GM12878 (cell line): ENCODE results near the gene PRC1. TPM values are rescaled to one million over a fixed set of nuclear protein-coding genes. Genes with fewer than 3 reads are reported as not detected.

Source experiments
- ATAC-seq: fragments of 200-7000 bp; cut with Tn5 transposase; 3 replicates; pipeline ENCODE4 v1.9.1; 2020; ENCODE audit warnings: mild to moderate bottlenecking, moderate library complexity
- BruUV-seq: library from RNA; stranded (reverse); fragments of 400-500 nt; replicated peaks from 2 replicates; lab custom pipeline; 2021; lab: Mats Ljungman, UMichigan
- CTCF ChIA-PET: fragments of 300-600 bp; sonication (Branson Sonifier 250); formaldehyde crosslinking; extraction: SDS; loops from one replicate; lab custom pipeline; 2021; ENCODE audit warnings: inconsistent platforms; lab: Yijun Ruan, JAX
- POLR2A ChIA-PET: fragments of 350-600 bp; formaldehyde crosslinking; extraction: SDS; loops from one replicate; lab custom pipeline; 2021; ENCODE audit warnings: inconsistent platforms; lab: Charles Lee
- RAD21 ChIA-PET: fragments of 300-600 bp; sonication (Branson Sonifier 250); formaldehyde crosslinking; loops from one replicate; lab custom pipeline; 2023; ENCODE audit warnings: antibody characterized with exemption; ENCODE audit not compliant: unreplicated experiment; lab: Charles Lee
- SMC1A ChIA-PET: fragments of 300-600 bp; sonication (Branson Sonifier 250); formaldehyde crosslinking; loops from one replicate; lab custom pipeline; 2023; ENCODE audit not compliant: unreplicated experiment, uncharacterized antibody; lab: Charles Lee
- DNase-seq: peaks from one replicate; pipeline ENCODE4 v3.0.0-alpha.2; 2011; ENCODE audit warnings: low read depth, low spot score
- FAIRE-seq: peaks from 3 replicates; lab custom pipeline; 2011; peaks lifted over from hg19 to GRCh38; lab: Jason Lieb, UNC
- H2AFZ ChIP-seq: 2 replicates; pipeline ENCODE4 v1.6.0; 2011; ENCODE audit warnings: low read depth, low read length, control low read depth; ENCODE audit not compliant: control insufficient read depth
- H3K27ac ChIP-seq: 2 replicates; pipeline ENCODE4 v1.5.1; 2011; ENCODE audit warnings: control low read depth; ENCODE audit not compliant: control insufficient read depth, insufficient read depth
- H3K27me3 ChIP-seq, 2 experiments: replicated peaks in 1 of 2; 2 replicates each; pipeline versions ENCODE4 v1.6.0 to v1.6.1; 2011; ENCODE audit warnings: low read length in 1 of 2; ENCODE audit not compliant: control insufficient read depth in 2 of 2, insufficient read depth in 2 of 2
- H3K36me3 ChIP-seq, 2 experiments: 2 replicates each; pipeline ENCODE4 v1.5.1; 2011; ENCODE audit warnings: low read length in 1 of 2; ENCODE audit not compliant: control insufficient read depth in 2 of 2, insufficient read depth in 2 of 2
- H3K4me1 ChIP-seq: 2 replicates; pipeline ENCODE4 v1.6.1; 2011; ENCODE audit warnings: mild to moderate bottlenecking, low read length, moderate library complexity, mixed read lengths; ENCODE audit not compliant: control insufficient read depth, insufficient read depth
- H3K4me2 ChIP-seq: 2 replicates; pipeline ENCODE4 v1.6.0; 2011; ENCODE audit warnings: control low read depth; ENCODE audit not compliant: control insufficient read depth, insufficient read depth
- H3K4me3 ChIP-seq: fragments of 200-600 bp; sonication (generic); 2 replicates; pipeline ENCODE4 v1.5.1; 2016
- H3K79me2 ChIP-seq: 2 replicates; pipeline ENCODE4 v1.6.0; 2011; ENCODE audit warnings: low read length; ENCODE audit not compliant: control insufficient read depth, insufficient read depth
- H3K9ac ChIP-seq: 2 replicates; pipeline ENCODE4 v1.8.0; 2011; ENCODE audit warnings: low read length, control low read depth, mixed read lengths; ENCODE audit not compliant: control insufficient read depth, insufficient read depth
- H3K9me3 ChIP-seq: replicated peaks from 3 replicates; pipeline ENCODE4 v1.5.1; 2011; ENCODE audit warnings: mild to moderate bottlenecking, low read length; ENCODE audit not compliant: control insufficient read depth, insufficient read depth
- H4K20me1 ChIP-seq: 2 replicates; pipeline ENCODE4 v1.6.0; 2011; ENCODE audit not compliant: control insufficient read depth, insufficient read depth
- ATF3 ChIP-seq: IDR thresholded peaks from 2 replicates; pipeline ENCODE4 v1.6.1; 2011; ENCODE audit warnings: low read depth, mild to moderate bottlenecking, low read length, moderate library complexity, borderline replicate concordance; ENCODE audit errors: extremely low read depth
- BCLAF1 ChIP-seq: fragments of 450-650 bp; IDR thresholded peaks from 2 replicates; pipeline ENCODE4 v1.6.1; 2017; ENCODE audit warnings: antibody characterized with exemption, mild to moderate bottlenecking, moderate library complexity
- E4F1 ChIP-seq: fragments of 450-650 bp; IDR thresholded peaks from 2 replicates; pipeline ENCODE4 v1.6.1; 2018; ENCODE audit warnings: borderline replicate concordance, mild to moderate bottlenecking; ENCODE audit not compliant: partially characterized antibody
- GATAD2B ChIP-seq: fragments of 450-650 bp; conservative IDR thresholded peaks from 2 replicates; pipeline ENCODE4 v1.6.1; 2017; ENCODE audit warnings: low read depth, mild to moderate bottlenecking, moderate library complexity
- HCFC1 ChIP-seq: fragments of 150-350 bp; IDR thresholded peaks from 2 replicates; pipeline ENCODE4 v1.6.1; 2014; ENCODE audit warnings: low read length
- IKZF2 ChIP-seq, 2 experiments: fragments of 450-650 bp; IDR thresholded peaks; 2 replicates each; pipeline ENCODE4 v1.6.1; 2017; ENCODE audit warnings: mild to moderate bottlenecking in 2 of 2, moderate library complexity in 2 of 2
- KAT2A ChIP-seq: conservative IDR thresholded peaks from 2 replicates; pipeline ENCODE4 v1.6.1; 2011; ENCODE audit warnings: low read depth, low read length; ENCODE audit not compliant: control insufficient read depth
- MEF2B ChIP-seq: fragments of 450-650 bp; IDR thresholded peaks from 2 replicates; pipeline ENCODE4 v1.6.1; 2018; ENCODE audit warnings: mild to moderate bottlenecking, moderate library complexity; ENCODE audit not compliant: partially characterized antibody, poor library complexity, severe bottlenecking
- NBN ChIP-seq: fragments of 450-650 bp; IDR thresholded peaks from 2 replicates; pipeline ENCODE4 v1.6.1; 2016
- PBX3 ChIP-seq: IDR thresholded peaks from 2 replicates; pipeline ENCODE4 v1.6.1; 2011; ENCODE audit warnings: mild to moderate bottlenecking, low read depth, low read length, moderate library complexity; ENCODE audit not compliant: insufficient replicate concordance
- POLR2AphosphoS5 ChIP-seq: IDR thresholded peaks from 2 replicates; pipeline ENCODE4 v1.6.1; 2011; ENCODE audit warnings: mild to moderate bottlenecking, low read length, inconsistent platforms
- POU2F2 ChIP-seq: IDR thresholded peaks from 3 replicates; pipeline ENCODE4 v1.6.1; 2011; ENCODE audit warnings: low read depth, mild to moderate bottlenecking, low read length, borderline replicate concordance
- RUNX3 ChIP-seq: IDR thresholded peaks from 2 replicates; pipeline ENCODE4 v1.6.1; 2012; ENCODE audit warnings: low read length, inconsistent platforms
- SIN3A ChIP-seq: IDR thresholded peaks from 2 replicates; pipeline ENCODE4 v1.6.1; 2012; ENCODE audit warnings: low read depth, low read length, improper control_type of control experiment
- SRF ChIP-seq, 2 experiments: IDR thresholded peaks; 2 replicates each; pipeline ENCODE4 v1.6.1; 2011; ENCODE audit warnings: low read depth in 2 of 2, low read length in 2 of 2, mild to moderate bottlenecking in 1 of 2, moderate library complexity in 1 of 2
- WGBS: methylation state at CpG from one replicate; pipeline ENCODE4 v1.1.6; 2016; ENCODE audit warnings: low lambda C conversion rate; ENCODE audit not compliant: insufficient replicate concordance, insufficient coverage; ENCODE audit errors: missing lambda C conversion rate; 5-methylcytosine and 5-hydroxymethylcytosine counted together
- in situ Hi-C: fragments of 300-500 bp; cut with MboI; formaldehyde crosslinking; loops from 9 replicates; pipeline ENCODE4 v1.14.3; 2018; ENCODE audit warnings: mixed read lengths
- intact Hi-C: fragments of 100-400 bp; cut with micrococcal nuclease; formaldehyde crosslinking; loops from one replicate; pipeline ENCODE4 v1.14.2; 2022; ENCODE audit not compliant: unreplicated experiment
- polyA plus RNA-seq, 11 experiments: library from polyadenylated mRNA; depleted of rRNA in 4 of 11; unstranded in 6 of 11; stranded (reverse) in 5 of 11; fragments of >200 nt; fragmentation: Nextera tagmentation in 4 of 11; fragmentation: Illumina TruSeq in 1 of 11; extraction: Ambion mirVana in 4 of 11; extraction: Trizol in 1 of 11; gene quantifications; 1 replicate in 1 of 11; 2 replicates in 10 of 11; pipeline versions ENCODE4 v1.2.1 to v1.2.3, GENCODE V29; 2011 to 2016; ENCODE audit warnings: inconsistent platforms in 2 of 11, missing spikeins in 2 of 11, low read depth in 1 of 11
- total RNA-seq, 4 experiments: library from RNA; depleted of rRNA in 3 of 4; stranded (reverse); fragments of >200 nt in 3 of 4; fragmentation: Illumina TruSeq in 1 of 4; extraction: Trizol in 1 of 4; gene quantifications; 2 replicates each; pipeline versions ENCODE4 v1.2.1 to v1.2.3, GENCODE V29; 2013 to 2021

PRC1 gene
- total and polyA plus RNA-seq, 10 of the 15 experiments (the other 5 are each of a cell fraction or from before 2014, with no cell fraction given) = 100 to 241 (median 131) TPM

- in situ Hi-C loops (no loop called here), intact Hi-C loops (no loop called here)
- H3K36me3 ChIP-seq = no peaks in the 10 kb centered on the region
- SMC1A ChIA-PET = no interaction called here
- no peak overlapping the region for H3K4me3 ChIP-seq
- CTCF ChIA-PET = interaction anchor here (0.7 to 1.7 kb wide), 3 partner anchors 10 to 111 kb away, joined by 3 to 4 read pairs (median 4); partner anchors contain the start of gene HDDC3
- TF ChIP-seq PBX3 = no peak
- TF ChIP-seq NBN = no peak
- TF ChIP-seq KAT2A = no peak
- no peak for TF ChIP-seq GATAD2B
- no peak for TF ChIP-seq BCLAF1
- no peak for TF ChIP-seq SRF (IDR thresholded peaks at IDR 0.05; ENCODE audit: low read depth in 2 of 2, low read length in 2 of 2)
- no peak for TF ChIP-seq HCFC1
- TF ChIP-seq POLR2AphosphoS5 = no peak
- no peak for TF ChIP-seq ATF3
- no peak for TF ChIP-seq IKZF2 (IDR thresholded peaks at IDR 0.05)
- no peak for TF ChIP-seq RUNX3
- no peak for TF ChIP-seq SIN3A
- no peak for TF ChIP-seq POU2F2
- no peak for TF ChIP-seq E4F1
- no peak for TF ChIP-seq MEF2B
- H4K20me1 ChIP-seq = no peaks in the 10 kb centered on the region
- H3K9ac ChIP-seq = no peak overlapping the region
- BruUV-seq = no TSS peak
- no peaks in the 10 kb centered on the region for H3K27me3 ChIP-seq
- H3K9me3 ChIP-seq = no peaks in the 10 kb centered on the region
- H2AFZ ChIP-seq = no peak overlapping the region
- H3K79me2 ChIP-seq = no peaks in the 10 kb centered on the region
- RAD21 ChIA-PET = no interaction called here
- ATAC-seq (no peak), DNase-seq (no peak), FAIRE-seq (no peak)
- no peak overlapping the region for H3K27ac ChIP-seq
- WGBS = 48% methylated on average over 11 of the region's 11 CpGs
- no peaks in the 10 kb centered on the region; the same call in 1 of the 2 replicates for H3K4me1 ChIP-seq
- POLR2A ChIA-PET = no interaction called here
- no peak overlapping the region for H3K4me2 ChIP-seq
Measured at GRCh38 chr15:91043202-91043874, 49.0 kb upstream of the PRC1 start.
